ENCODE results near the gene EPHX1.

DNA sequence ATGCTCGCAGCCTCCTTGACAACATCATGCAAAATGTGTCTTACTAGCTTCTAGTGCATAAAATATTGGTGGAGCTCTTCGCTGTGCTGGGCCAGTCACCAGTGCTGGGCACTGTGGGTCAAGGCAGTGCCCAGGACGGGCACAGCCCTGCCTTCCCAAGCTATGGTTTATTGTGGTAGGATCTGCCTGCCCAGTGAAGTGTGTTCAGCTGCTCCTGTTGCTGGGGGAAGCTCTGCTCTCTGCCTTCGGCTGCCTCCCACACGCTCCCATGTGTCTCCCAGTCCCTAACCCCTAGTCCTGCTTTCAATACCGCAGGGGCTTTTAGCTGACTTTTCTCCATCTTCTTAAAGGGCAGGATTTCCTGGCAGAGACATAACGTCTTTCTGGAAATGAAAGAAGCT, 15.7 kb downstream of the EPHX1 start:
- TF ChIP-seq CTCF (IDR thresholded peaks at IDR 0.05) (no peak), HMGXB4 (CRISPR knock-in tag; IDR thresholded peaks at IDR 0.05; ENCODE audit: borderline replicate concordance) (no peak), JUN (IDR thresholded peaks at IDR 0.05) (no peak), EP300 (IDR thresholded peaks at IDR 0.05) (no peak), ELK1 (IDR thresholded peaks at IDR 0.05; ENCODE audit: low read depth, low read length) (no peak), MAFK (IDR thresholded peaks at IDR 0.05; ENCODE audit: partially characterized antibody) (no peak), HDAC2 (IDR thresholded peaks at IDR 0.05) (no peak), SREBF2 (IDR thresholded peaks at IDR 0.05) (no peak), RNF2 (IDR thresholded peaks at IDR 0.05; ENCODE audit: borderline replicate concordance, low read depth) (no peak), POLR2A (IDR thresholded peaks at IDR 0.05; ENCODE audit: low read length) (no peak), RFX5 (IDR thresholded peaks at IDR 0.05) (no peak), KDM1A (IDR thresholded peaks at IDR 0.05; ENCODE audit: low read depth) (no peak)

All from A549 (cell line).